NT2/D1 (cell line): ENCODE measurements around the gene MARCKSL1.

Source experiments
- SUZ12 ChIP-seq: IDR thresholded peaks from 2 replicates; pipeline ENCODE4 v1.6.1; 2011; ENCODE audit not compliant: insufficient read length, insufficient read depth; ENCODE audit errors: extremely low read depth
- YY1 ChIP-seq: IDR thresholded peaks from 2 replicates; pipeline ENCODE4 v1.6.1; 2011; ENCODE audit not compliant: insufficient read length, insufficient read depth
- ZNF274 ChIP-seq: IDR thresholded peaks from 2 replicates; pipeline ENCODE4 v1.6.1; 2011; ENCODE audit warnings: mild to moderate bottlenecking, low read depth, low read length

GRCh38 chr1:32291708-32292538 lies 44.1 kb downstream of the MARCKSL1 start, which contains the start of gene HDAC1:
- TF ChIP-seq YY1 (peak; percentile 63), ZNF274 (no peak), SUZ12 (no peak)
